ENCODE data around the gene DHX30. TPM values are rescaled to one million over a fixed set of nuclear protein-coding genes. Genes with fewer than 3 reads are reported as not detected.

Gene DHX30
- total RNA-seq, 4 donors from 2014 or later, result 31.0 to 52.3 (median 47.9) TPM

- Histone ChIP-seq H3K9me3 (no peaks in the 10 kb centered on the region), H3K36me3 (peaks cover 0 to 14% (median 0%) of the 10 kb centered on the region in 4 donors), H3K4me3 (no peak overlapping the region), H3K4me1 (no peaks in the 10 kb centered on the region), H3K27me3 (no peaks in the 10 kb centered on the region), H3K27ac (no peak overlapping the region)
- in situ Hi-C loops (cut with MboI; ENCODE audit: low pct_ligation_motif_present in 1 of 4, low pct_unique_long_range_greater_than_20kb in 1 of 4, low sequenced_read_pairs in 3 of 4), result no loop called here
- intact Hi-C loops (cut with DNase I; ENCODE audit: low total_unique reads), result no loop called here
- no peak for DNase-seq
- TF ChIP-seq POLR2A (IDR thresholded peaks at IDR 0.05) (no peak), POLR2AphosphoS5 (IDR thresholded peaks at IDR 0.05) (no peak), CTCF (IDR thresholded peaks at IDR 0.05) (no peak), EP300 (IDR thresholded peaks at IDR 0.05; ENCODE audit: low read depth) (no peak)
- WGBS, 2 donors (ENCODE audit: low coverage in 1 of 2), result 88 to 100% methylated on average over 2 to 3 of the region's 3 CpGs
Measured at GRCh38 chr3:47896736-47897135, 93.8 kb downstream of the DHX30 start.

DNA sequence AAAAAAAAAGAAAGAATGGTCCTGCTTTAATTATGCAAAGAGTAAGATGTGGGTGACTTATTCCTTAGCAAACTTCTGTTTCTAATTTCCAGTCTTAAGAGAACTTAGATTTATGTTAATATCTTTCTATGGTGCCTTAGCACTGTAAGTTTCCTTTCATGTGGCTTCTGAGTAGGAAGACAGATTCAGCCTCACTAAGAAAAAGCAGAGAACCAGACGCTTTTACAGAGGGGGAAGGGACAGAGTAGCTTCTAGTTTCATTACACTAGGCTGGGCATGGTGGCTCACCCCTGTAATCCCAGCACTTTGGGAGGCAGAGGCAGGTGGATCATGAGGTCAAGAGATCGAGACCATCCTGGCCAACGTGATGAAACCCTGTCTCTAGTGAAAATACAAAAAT lies 95.0 kb downstream of the DHX30 start:
- in situ Hi-C loops (cut with MboI; ENCODE audit: low pct_ligation_motif_present in 1 of 4, low pct_unique_long_range_greater_than_20kb in 1 of 4, low sequenced_read_pairs in 3 of 4), result no loop called here
- Histone ChIP-seq H3K27ac (no peak overlapping the region), H3K27me3 (no peaks in the 10 kb centered on the region), H3K4me1 (no peaks in the 10 kb centered on the region), H3K4me3 (no peak overlapping the region), H3K9me3 (no peaks in the 10 kb centered on the region), H3K36me3 (peaks cover 0 to 6% (median 0%) of the 10 kb centered on the region in 4 donors)
- TF ChIP-seq POLR2AphosphoS5 (IDR thresholded peaks at IDR 0.05), result no peak
- TF ChIP-seq CTCF (IDR thresholded peaks at IDR 0.05), result no peak
- no peak for TF ChIP-seq EP300 (IDR thresholded peaks at IDR 0.05; ENCODE audit: low read depth)
- TF ChIP-seq POLR2A (IDR thresholded peaks at IDR 0.05), result no peak
- intact Hi-C loops (cut with DNase I; ENCODE audit: low total_unique reads), result no loop called here
- no peak for DNase-seq
- 92% methylated on average over 3 of the region's 3 CpGs; no CpG with 5 or more reads in 1 of the 2 donors for WGBS, 2 donors (ENCODE audit: low coverage in 1 of 2)

GRCh38 chr3:47899495-47900108 lies 96.7 kb downstream of the DHX30 start:
- Histone ChIP-seq H3K4me3 (no peak overlapping the region), H3K27ac (no peak overlapping the region), H3K4me1 (no peaks in the 10 kb centered on the region), H3K9me3 (no peaks in the 10 kb centered on the region), H3K36me3 (peaks cover 0 to 5% (median 0%) of the 10 kb centered on the region in 4 donors), H3K27me3 (no peaks in the 10 kb centered on the region)
- WGBS, 2 donors (ENCODE audit: low coverage in 1 of 2), result 90 to 91% methylated on average over 3 of the region's 3 CpGs
- DNase-seq, result no peak
- in situ Hi-C loops (cut with MboI; ENCODE audit: low pct_ligation_motif_present in 1 of 4, low pct_unique_long_range_greater_than_20kb in 1 of 4, low sequenced_read_pairs in 3 of 4) (no loop called here), intact Hi-C loops (cut with DNase I; ENCODE audit: low total_unique reads) (no loop called here)
- TF ChIP-seq POLR2A (IDR thresholded peaks at IDR 0.05), result no peak
- no peak for TF ChIP-seq EP300 (IDR thresholded peaks at IDR 0.05; ENCODE audit: low read depth)
- no peak for TF ChIP-seq POLR2AphosphoS5 (IDR thresholded peaks at IDR 0.05)
- no peak for TF ChIP-seq CTCF (IDR thresholded peaks at IDR 0.05)

Small RNAs within 50 kb of the gene (small RNA-seq; reads per million reads assigned to genes)
- 0 to 0.42 (median 0.18) reads per million in 4 donors for gene MIR1226
- gene RF02271, result 0 reads per million in 4 donors

Other genes starting within 250 kb of the DHX30 start
- gene CSPG5, start 224.3 kb upstream of the DHX30 start, total RNA-seq, result 1 to 10 TPM in 1 of 4 donors, under 1 TPM in 2, not detected in 1; 0.60 to 2.6 (median 0.96) TPM
- 10 to 100 TPM; 21.3 to 70.8 (median 45.0) TPM for gene SMARCC1, start 21.2 kb upstream of the DHX30 start, total RNA-seq
- 100 to 1,000 TPM in 1 of 4 donors, 10 to 100 TPM in 3; 68.8 to 148 (median 82.9) TPM for gene MAP4, start 213.3 kb downstream of the DHX30 start, total RNA-seq

Measured in transverse colon (tissue), 4 donors.